Retina (tissue), 1 donor: ENCODE measurements around the gene CACNG4.
"Not testable (repeated sequence)": the region's sequence is repeated elsewhere in the genome, so short reads cannot be mapped to it uniquely, and the experiment has no call there.

Experiments used
- DNase-seq: peaks from one replicate; pipeline ENCODE4 v3.0.0-alpha.2; 2016

The CACNG4 gene

GRCh38 chr17:66966298-66966697 lies 1.8 kb downstream of the CACNG4 start:
- no peak for DNase-seq

DNA sequence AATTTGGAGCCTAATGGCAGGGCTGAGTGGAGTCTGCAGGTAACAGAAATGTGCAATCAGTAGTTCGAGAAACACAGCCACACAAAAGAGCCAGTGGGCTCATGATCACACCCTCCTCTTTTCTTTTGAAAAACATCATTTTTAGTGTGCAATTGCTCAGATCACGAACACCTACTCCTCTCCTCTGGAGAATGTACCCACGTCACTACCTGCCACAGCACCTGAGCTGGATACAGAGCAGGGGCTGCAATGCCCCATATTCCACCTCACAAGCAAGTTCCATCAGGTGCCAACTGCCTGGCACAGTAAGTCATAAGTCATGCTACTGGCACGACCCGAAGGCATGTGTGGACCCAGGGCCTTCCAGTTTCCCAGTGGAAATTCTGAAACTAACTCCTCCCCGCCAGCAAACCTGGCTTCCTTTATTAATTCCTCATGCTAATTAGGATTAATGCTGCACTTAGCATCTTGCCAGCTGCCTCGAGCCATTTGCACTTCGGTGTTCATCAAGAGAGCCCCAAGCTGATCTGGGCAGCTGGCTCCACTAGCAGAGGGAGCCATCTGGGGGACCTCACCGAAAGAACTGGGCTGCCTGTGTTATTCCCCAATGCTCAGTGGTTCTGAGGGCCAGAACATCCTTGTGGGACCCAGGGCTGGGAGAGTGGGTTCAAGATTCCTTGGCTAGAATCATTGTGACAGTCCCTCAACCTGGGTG lies 2.4 kb downstream of the CACNG4 start:
- DNase-seq: no peak

DNA sequence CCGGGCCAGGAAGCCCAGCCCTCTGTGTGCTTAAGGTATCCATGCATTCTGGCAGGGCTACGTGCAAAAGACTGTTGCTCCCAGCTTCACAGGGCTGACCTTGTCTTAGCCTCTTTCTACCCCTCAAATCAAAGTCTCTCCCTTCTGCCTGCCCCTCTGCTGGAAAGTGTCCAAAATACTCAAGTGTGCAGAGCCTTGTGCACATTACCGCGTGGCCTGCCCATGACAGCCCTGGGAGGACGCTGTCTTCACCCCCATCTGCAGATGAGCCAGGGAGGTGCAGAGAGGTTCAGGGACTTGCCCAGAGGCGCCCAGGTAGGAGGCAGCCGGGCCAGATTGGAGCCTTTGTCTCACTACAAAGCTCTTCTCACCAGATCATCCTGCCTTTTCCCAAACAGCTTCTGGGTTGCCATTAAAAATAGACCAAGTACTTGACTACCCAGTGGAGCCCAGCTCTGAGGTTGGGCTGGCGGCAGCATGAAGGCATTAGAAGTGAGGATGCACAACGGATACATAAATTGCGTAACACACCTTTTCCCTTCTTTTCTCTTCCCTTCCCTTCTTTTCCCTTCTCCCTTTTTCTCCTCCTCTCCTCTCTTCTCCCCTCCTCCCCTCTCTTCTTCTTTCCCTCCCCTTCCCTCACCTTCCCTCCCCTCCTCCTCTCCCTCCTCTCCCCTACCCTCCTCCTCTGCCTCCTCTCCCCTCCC lies 3.5 kb downstream of the CACNG4 start:
- no peak for DNase-seq

DNA sequence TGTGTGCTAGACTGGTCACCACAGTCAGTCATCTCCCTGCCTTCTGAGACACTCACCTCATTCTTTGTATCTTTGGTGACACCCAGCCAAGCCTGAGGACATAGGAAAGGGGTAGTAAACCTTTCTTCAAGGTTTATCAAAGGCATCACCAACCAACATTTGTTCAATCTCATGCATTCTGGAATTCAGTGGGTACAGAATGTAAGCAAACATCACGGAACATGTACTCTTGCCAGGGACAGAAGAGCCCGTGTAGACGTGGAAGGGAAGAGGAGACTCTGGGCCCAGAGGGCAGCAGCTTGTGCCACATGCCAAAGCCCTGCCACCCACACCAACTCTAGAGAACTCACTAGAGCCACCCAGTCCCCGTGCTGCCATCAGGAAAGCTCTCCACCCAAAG lies 4.4 kb downstream of the CACNG4 start:
- DNase-seq: no peak

- no peak for DNase-seq
These were observed 5.6 kb downstream of the CACNG4 start for GRCh38 chr17:66970140-66970539.

DNA sequence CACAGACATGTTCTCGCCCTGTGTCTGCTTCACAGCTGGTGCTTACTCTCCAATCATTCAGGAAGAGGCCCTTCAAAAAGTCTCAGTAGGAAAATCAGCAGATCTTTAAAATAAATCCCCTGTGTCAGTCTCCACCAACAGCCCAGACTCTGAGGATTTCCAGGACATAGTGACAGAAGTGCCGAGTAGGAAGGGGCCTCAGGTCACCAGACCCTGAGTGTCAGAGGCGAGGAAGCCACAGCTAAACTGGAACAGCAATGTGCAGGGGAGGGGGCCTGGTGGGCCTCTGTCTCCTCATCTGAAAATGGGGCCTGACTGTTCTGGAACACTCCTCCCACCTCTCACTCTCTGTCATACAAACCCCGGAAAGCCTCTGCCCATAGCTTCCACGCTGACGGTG lies 6.3 kb downstream of the CACNG4 start:
- DNase-seq: no peak

DNA sequence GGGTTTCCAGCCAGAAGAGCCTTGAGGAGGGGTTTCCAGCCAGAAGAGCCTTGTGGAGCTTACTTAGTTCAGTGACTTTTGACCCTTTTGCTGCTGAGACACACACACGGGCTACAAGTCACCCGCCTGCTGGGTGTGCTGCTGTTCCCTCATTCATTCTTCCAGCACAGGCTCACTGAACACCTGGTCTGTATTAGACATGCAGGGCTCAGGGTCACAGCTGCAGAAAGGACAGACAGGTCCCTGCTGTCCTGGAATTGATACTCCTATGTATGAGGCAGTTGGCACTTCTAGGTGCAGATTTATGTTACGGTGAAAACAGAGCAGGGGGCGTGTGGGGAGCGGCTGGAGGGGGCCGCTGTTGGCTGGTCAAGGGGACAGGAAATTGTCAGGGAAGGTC lies 6.8 kb downstream of the CACNG4 start:
- no peak for DNase-seq

- no peak for DNase-seq
These were observed 7.4 kb downstream of the CACNG4 start for GRCh38 chr17:66971730-66972441.

DNA sequence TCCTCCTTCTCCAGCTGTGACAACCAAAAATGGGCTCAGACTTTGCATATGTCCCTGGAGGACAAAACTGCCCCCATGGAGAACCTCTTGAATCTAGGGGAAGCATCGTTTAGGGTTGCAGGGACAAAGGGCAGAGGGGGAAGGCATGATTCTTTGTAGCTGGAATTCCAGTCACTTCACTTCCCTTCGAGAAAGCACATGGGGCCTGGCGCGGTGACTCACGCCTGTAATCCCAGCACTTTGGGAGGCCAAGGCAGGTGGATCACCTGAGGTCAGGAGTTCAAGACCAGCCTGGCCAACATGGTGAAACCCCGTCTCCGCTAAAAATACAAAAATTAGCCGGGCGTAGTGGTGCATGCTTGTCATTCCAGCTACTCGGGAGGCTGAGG lies 7.9 kb downstream of the CACNG4 start:
- DNase-seq: not testable (repeated sequence)

GRCh38 chr17:66975188-66975587 lies 10.7 kb downstream of the CACNG4 start:
- DNase-seq: no peak

DNA sequence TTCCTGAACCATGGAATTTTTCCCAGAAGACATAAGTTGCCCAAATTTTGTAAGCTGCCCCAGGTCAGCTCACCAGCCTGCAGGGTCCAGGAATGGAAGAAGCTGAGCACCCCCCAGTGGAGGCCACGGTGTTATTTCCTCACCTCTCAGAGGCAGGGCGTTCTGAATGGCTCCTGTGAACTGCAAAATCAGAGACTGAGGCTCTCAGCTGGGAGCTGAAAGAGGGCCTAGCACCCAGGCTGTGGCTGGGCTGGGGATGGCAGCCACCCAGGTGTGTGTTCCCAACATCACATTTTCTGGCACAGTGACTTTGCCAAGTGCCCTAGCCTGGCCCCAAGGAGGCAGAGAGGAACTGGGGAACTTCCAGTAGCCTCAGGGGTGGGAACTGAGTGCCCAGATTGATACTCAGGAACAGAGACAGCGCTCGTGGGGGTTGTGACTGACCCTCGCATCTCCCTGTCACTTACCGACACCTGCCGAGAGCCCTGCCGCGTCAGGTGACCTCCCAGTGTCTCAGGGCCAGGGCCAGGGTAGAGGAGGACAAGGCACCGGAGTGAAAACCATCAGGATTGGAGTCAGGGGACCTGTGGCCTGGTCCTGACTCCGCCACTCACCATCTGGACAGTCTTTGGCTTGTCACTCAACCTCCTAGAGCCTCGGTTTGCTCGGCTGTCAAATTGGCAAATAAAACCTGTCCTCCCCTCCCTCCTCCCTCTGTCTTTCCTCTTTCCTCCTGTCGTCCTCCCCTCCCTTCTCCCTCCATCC lies 11.3 kb downstream of the CACNG4 start:
- no peak for DNase-seq

DNA sequence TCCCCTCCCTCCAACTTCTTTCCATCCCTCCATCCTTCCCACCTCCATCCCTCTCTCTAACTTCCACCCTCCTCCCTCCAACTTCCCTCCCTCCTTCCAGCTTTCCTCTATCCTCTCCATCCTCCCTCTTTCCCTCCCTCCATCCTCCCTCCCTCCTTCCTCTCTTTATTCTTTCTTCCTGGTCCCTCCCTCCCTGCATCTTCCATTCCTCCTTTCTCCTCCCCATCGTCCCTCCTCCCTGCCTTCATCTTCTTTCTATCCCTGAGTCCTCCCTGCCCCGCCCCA lies 11.8 kb downstream of the CACNG4 start:
- DNase-seq: no peak

DNA sequence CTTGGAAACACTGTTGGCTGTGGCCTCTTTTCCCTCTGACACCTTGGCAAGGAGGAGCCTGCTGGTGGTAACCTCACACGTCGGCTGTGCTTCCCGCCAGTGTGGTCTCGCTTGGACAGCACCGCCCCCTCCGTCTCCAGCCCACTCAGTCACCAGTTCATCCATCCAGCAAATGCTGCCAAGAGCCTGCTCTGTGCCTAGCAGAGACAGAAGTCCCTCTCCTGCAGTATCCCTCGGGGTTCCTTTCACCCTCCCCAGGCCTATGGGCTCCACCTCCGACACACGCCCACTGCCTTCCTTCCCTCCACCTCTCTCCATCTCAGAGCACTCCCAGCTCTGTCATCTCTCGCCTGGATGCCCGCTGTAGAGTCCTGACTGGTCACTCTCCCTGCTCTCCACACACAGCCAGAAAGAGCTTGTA lies 12.3 kb downstream of the CACNG4 start:
- DNase-seq: peak; percentile 74

GRCh38 chr17:66978514-66979061 lies 14.1 kb downstream of the CACNG4 start:
- peak; percentile 89 for DNase-seq

GRCh38 chr17:66980896-66981295 lies 16.4 kb downstream of the CACNG4 start:
- DNase-seq: no peak

DNA sequence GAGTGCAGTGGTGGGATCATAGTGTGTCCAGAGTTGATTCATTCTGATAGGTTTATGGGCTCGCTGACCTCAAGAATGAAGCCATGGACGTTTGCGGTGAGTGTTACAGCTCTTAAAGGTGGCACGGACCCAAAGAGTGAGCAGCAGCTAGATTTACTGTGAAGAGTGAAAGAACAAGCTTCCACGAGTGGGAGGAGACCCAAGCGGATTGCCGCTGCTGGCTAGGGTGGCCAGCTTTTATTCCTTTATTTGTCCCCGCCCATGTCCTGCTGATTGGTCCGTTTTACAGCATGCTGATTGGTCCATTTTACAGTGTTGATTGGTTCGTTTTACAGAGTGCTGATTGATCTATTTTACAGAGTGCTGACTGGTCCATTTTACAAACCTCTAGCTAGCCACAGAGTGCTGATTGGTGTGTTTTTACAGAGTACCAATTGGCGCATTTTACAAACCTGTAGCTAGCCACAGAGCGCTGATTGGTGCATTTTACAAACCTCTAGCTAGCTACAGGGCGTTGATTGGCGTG lies 17.5 kb downstream of the CACNG4 start:
- DNase-seq: no peak

DNA sequence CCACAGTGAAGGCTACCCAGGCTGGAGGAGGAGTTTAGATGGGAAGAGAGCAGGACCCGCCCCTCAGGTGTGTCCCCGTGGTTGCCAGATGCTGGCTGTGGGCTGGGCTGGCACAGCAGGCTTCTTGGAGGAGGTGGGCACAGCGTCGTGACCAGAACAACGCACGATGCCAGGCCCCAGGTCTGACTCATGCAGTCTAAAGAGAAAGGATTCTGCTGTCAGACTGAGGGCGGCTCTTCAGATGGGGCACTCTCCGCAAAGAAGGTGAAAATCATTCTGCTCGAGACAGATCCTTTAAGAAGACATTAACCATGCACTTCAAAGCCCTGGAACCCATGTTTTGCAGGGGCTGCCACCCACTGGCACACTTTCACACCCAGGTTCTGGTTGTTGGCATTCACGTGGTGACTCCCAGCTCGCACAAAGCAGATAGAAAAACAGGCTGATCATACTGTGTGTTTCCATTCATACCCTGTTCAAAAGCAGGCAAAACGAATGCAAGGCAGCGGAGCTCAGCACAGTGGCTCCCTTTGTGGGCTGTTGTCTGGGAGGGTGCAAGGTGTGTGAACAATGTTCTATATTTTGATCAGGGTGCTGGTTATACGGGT lies 19.0 kb downstream of the CACNG4 start:
- no peak for DNase-seq

GRCh38 chr17:66984730-66985129 lies 20.2 kb downstream of the CACNG4 start:
- DNase-seq: no peak

DNA sequence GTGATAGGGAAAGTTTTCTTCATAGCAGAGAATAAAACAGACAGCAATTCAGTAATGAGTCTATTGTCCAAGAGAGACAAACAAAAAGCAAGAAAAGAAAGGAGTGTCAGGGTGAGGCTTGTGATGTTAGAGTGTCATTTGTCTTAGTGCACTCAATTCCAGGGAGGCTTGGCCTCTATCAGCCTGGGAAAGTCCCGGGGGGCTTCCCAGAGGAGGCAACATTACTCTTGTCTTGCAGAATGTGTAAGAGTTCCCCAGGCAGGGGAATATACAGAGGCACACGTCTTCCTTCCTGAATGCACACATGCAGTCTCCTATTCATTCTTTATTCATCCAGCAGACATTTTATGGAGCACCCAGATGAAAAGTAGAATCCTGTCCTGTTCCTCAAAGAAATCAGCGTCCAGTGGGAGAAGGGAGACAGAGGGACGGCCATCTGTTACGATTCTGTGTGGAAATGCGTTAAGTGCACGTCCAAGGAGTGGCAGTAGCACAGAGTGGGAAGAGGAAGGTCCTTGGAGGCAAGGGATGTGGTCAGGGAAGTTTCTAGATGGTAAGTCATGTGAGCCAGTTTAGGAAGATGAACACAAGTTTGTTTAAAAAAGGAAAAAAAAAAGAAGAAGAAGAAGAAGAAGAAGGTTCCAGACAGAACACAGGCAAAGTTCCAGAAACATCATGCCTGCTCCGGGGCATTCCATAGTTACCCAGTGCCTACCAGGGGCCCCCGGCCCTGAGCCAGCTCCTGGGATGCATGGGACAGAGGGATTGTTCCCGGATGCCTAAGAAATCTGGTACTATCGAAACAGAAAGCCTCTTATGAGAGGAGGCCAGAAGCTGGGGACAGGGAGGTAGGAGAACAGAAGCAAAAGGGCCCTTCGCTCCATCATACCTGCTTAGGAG lies 21.1 kb downstream of the CACNG4 start:
- no peak for DNase-seq

GRCh38 chr17:66986659-66987058 lies 22.2 kb downstream of the CACNG4 start:
- DNase-seq: no peak

GRCh38 chr17:66987059-66987616 lies 22.6 kb downstream of the CACNG4 start:
- no peak for DNase-seq
